ENCODE results near the gene AZIN2.
"Not testable (repeated sequence)": the region's sequence is repeated elsewhere in the genome, so short reads cannot be mapped to it uniquely, and the experiment has no call there.

Gene AZIN2

DNA sequence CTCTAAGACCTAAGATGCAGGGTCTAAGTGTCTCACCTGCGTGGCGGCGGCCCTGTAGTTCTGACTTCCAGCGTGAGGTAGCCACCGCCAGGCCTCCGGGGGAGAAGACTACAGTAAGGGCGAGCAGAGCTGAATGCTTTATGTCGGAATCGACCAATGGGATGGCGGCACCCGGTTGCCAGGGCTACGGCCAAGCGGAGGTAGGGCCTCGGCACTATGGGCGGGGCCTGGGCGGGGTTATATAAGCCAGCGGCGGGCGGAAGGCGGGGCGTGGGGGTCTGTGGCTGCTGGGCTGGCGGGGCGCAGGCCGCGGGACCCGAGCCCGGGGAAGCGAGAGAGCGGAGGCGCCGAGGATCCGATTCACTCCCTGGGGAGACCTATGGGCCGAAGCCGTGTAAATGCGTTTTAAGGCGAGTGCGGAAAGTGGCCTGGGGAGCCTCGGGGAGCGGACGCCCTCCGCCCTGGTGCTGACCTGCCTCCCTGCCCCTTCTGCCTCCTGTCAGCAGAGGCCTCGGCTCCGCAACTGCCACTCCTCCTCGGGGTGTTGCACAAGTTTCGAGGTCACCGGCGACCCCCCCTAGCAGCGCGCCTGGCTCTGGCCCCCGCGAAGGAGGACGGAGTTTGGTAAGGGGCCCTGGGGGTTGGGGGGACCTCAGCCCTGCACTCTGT, at the start of gene AZIN2:
Gene AZIN2, plus strand, starts transcription at position 269 of the 669 bp plus-strand sequence. CDS start 1,097 bp downstream, outside the sequence.
- DNase-seq: peak; percentile 60

DNA sequence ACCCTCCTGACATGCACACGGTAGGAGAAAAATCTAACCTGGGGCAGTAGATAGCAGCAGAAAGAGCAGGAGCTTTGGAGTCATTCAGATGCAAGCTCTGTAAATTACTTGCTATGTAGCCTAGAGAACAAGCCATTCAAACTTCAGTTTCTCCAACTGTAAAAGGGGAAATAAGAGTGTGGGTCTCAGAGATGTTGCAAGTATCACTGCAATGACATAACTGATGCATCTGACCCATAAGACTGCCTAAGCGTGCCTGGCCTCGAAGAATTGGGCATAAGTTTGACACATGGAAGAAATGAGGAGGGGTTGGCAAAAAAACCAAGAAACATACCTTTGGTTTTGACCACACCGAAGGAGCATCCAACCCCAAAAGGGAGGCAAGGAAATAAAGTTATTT, 49.4 kb upstream of the AZIN2 start:
- DNase-seq: no peak

DNA sequence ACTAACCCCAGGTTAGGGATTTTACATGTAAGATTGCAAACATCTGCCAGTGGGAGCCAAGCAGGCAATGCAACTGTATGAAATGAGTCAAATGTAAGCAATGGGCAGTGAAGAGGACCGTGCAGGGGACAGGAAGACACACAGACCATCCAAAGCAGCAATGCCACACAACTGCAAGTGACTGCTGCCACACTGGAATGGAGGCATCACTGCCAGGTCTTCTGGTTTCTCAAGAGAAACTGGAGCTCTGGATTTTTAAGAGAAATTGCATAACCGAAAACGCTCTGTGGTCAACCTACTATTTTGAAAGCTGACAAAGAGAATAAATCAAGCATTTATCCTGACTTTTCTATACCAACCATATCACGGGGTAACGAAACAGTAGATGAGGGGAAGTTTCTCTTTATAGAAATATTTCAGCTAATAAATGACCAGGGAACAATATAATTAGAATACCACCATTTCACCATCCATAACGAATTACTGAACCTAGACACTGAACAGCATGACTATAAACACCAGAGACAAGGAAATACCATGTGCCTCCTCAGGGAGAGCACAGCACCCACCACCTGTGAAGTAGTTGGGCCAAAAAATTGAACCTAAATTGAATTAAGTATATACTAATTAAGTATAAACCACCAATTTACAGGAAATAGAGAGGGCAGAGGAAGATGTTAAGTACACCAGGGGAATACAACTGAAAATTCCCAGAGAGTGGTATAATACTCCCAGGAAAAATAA, 48.7 kb upstream of the AZIN2 start:
- no peak for DNase-seq

GRCh38 chr1:33036051-33036525, 44.9 kb upstream of the AZIN2 start:
- no peak for DNase-seq

GRCh38 chr1:33036526-33037503, 44.1 kb upstream of the AZIN2 start, which contains the start of gene AK2:
Gene AK2, minus strand, starts transcription at chr1:33036883. Its CDS starts 55 bp downstream, at chr1:33036828.
- DNase-seq: peak; percentile 94

- DNase-seq: no peak
Measured at GRCh38 chr1:33039840-33040239, 41.1 kb upstream of the AZIN2 start.

- DNase-seq: no peak
Measured at GRCh38 chr1:33041026-33041425, 39.9 kb upstream of the AZIN2 start.

GRCh38 chr1:33042831-33043230, 38.1 kb upstream of the AZIN2 start:
- DNase-seq: no peak

DNA sequence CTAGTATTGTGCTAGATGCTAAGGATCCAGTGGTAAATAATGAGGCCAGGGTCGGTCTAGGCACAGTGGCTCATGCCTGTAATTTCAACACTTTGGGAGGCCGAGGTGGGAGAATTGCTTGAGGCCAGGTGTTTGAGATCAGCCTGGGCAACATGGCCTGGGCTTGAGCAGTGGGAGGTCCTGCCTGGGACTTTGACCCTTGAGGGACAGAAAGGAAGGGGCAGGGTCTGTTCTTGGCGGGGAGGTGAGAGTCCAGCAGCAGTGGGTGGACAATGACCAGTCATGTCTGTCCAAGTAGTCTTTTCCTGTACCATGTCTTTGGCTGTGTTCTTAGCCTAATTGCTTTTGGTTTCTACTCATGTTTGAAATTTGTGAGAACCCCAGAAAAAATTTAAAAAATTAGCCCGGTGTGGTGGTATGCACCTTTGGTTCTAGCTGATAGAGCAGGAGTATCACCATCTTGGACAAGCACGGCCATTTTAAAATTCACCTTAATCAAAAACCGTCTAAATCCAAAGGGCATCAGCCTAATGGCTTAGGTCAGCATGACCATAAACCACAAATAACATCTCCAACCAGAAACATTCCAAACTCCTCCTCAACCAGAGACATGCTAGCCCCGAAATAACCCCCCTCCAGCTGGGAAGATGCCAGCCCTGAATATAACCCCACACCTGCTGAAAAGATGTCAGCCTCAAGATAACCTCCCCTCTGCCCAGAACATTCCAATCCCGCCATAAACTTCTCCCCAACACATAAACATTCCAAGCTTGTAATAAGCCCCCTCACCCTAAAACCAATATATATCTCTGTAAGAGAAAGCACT, 37.5 kb upstream of the AZIN2 start:
- no peak for DNase-seq

DNA sequence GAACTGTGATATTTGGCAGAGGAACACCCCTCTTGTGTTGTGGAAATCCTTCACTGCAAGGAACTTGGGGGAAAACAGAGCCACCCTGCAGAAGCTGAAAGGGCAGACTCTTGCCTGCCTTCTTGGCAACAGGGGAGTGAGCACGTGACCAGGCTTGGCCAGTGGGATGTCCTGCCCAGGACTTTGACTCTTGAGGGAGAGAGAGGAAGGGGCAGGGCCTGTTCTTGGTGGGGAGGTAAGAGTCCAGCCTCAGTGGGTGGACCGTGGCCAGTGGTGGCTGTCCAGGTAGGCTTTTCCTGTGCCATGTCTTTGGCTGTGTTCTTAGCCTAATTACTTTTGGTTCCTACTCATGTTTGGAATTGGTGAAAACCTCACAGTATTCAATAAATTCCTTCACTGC, 35.7 kb upstream of the AZIN2 start:
- peak; percentile 21 for DNase-seq

- DNase-seq: peak; percentile 57
Measured at GRCh38 chr1:33045814-33046213, 35.1 kb upstream of the AZIN2 start.

DNA sequence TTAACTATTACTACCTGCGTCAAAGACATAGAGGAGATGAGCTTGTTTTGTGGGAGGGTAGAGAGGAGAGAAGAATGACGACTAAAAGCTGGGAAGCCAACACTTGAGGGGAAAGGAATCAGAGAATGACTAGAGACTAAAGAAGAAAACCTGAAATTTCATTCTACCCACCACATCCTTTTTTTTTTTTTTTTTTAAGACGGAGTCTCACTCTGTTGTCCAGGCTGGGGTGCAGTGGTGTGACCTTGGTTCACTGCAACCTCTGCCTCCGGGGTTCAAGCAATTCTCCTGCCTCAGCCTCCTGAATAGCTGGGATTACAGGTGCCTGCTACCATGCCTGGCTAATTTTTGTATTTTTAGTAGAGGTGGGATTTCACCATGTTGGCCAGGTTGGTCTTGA, 34.7 kb upstream of the AZIN2 start:
- DNase-seq: not testable (repeated sequence)

- DNase-seq: no peak
Measured at GRCh38 chr1:33047290-33047689, 33.7 kb upstream of the AZIN2 start.

- DNase-seq: no peak
Measured at GRCh38 chr1:33047839-33048305, 33.1 kb upstream of the AZIN2 start.

- DNase-seq: no peak
Measured at GRCh38 chr1:33048426-33048825, 32.5 kb upstream of the AZIN2 start.

- no peak for DNase-seq
Measured at GRCh38 chr1:33049371-33049770, 31.6 kb upstream of the AZIN2 start.

DNA sequence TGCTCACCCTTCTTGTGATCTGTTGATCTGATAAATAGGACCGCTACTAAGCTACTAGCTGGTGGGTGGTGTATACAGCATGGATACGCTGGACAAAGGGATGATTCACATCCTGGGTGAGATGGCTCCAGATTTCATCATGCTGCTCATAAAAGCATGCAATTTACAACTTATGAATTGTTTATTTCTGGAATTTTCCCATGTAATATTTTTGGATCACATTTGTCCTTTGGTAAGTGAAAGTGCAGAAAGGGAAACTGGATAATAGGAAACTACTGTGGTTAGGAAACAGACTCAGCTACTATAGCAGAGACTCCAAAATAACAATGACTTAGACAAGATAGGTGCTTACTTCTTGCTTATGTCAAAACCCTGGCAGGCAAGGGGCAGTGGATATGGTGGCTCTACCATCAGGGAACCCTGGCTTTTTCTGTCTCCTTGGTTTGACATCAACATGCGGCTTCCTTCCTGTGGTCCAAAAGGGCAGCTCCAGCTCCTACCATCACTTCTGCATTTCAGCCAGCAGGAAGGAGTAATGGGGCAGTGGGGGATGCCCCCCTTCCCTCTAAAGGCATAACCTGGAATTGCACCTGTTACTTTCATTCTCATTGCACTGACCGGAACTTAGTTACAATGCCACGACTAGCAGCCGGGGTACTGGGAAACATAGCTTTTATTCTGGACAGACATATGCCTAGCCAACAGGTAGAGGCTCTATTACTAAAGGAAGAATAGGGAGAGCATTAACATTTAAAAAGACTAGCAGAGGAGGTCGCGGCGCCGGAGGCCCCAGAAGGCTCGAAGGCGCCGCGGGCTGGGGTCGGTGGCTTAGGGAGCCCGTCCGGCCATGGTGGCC, 30.5 kb upstream of the AZIN2 start:
- DNase-seq: peak; percentile 37

- DNase-seq: no peak
Measured at GRCh38 chr1:33055210-33056008, 25.5 kb upstream of the AZIN2 start.

DNA sequence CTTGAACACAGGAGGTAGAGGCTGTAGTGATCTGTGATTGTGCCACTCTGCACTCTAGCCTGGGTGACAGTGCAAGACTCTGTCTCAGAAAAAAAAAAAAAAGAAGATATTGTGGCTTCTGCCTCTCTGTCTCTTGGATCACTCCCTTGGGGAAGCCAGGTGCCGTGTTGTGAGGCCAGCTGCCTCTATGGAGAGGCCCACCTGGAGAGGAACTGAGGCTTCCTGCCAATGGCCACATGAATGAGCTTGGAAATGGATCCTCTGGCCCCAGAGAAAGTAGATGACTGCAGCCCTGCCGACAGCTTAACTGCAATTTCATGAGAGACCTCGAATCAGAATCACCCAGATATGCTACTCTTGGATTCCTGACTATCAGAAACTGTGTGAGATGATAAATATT, 24.5 kb upstream of the AZIN2 start:
- DNase-seq: no peak

DNA sequence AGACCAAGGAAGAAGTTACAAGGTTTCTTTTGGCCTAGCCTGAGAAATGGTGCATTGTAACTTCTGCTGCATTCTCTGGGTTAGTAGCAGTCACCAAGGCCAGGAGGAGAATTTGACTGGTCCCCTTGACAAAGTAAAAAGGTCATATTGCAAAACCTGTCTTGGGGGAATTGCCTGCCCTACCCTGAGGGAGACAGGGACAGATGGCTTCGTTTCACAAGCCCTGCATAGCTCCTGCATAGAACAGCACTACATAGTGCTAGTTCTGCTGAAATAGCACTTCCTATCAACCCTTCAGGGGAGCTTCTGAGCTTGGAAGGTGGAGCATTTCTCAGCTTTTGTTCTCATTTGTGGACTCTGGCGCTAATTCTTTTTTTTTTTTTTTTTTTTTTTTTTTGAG, 23.9 kb upstream of the AZIN2 start:
- no peak for DNase-seq

All from NK-92 treated with Interleukin-12 subunit alpha and Interleukin-12 subunit beta, amount 100 ng/mL, for 24 hours (cell line).